ENCODE data around the gene TLCD4.

The TLCD4 gene

GRCh38 chr1:95126846-95127245 is 9.7 kb downstream of the TLCD4 start:
- POLR2A ChIA-PET = no interaction called here
- no peak for DNase-seq (ENCODE audit: extremely low spot score)
- TF ChIP-seq ZNF384 (IDR thresholded peaks at IDR 0.05) (no peak), ELF4 (IDR thresholded peaks at IDR 0.05) (no peak), SUZ12 (IDR thresholded peaks at IDR 0.05) (no peak), TARDBP (IDR thresholded peaks at IDR 0.05) (no peak)
- CTCF ChIA-PET = interaction anchor here (0.9 kb wide), 1 partner anchor 10 kb away, joined by 3 read pairs; the partner anchor contains the start of gene TLCD4

DNA sequence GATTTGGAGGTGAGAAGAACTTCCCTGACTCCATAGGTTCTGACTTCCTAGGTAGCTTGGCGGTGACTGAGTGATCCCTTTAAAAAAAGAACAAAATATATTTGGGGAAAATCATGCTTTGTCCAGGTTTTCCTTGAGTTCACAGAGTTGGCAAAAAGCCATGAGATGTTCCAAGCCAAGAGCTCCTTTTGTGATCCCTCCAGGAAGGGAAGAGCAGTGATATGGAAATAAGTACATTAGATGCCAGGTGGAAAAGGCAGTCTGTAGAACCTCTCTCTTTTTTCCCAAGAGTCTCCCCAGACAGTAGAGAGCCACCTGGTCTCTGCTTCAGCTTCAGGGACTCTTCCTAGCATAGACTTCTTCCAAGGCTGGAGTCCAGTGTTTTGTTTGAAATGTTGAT is 10.2 kb downstream of the TLCD4 start:
- POLR2A ChIA-PET = no interaction called here
- CTCF ChIA-PET = interaction anchor here (0.9 kb wide), 1 partner anchor 10 kb away, joined by 3 read pairs; the partner anchor contains the start of gene TLCD4

GRCh38 chr1:95132762-95133161 is 15.6 kb downstream of the TLCD4 start:
- POLR2A ChIA-PET = no interaction called here
- no peak for DNase-seq (ENCODE audit: extremely low spot score)
- TF ChIP-seq LEF1 (IDR thresholded peaks at IDR 0.05; ENCODE audit: borderline replicate concordance) = no peak
- CTCF ChIA-PET = no interaction called here

More for the DNA sequence above, 10.2 kb downstream of the TLCD4 start:
- DNase-seq (ENCODE audit: extremely low spot score) = no peak
- TF ChIP-seq PKNOX1 (IDR thresholded peaks at IDR 0.05) = no peak
- TF ChIP-seq SUZ12 (IDR thresholded peaks at IDR 0.05) = no peak
- TF ChIP-seq L3MBTL2 (conservative IDR thresholded peaks at IDR 0.05) = no peak
- TF ChIP-seq ARNT (IDR thresholded peaks at IDR 0.05) = no peak
- TF ChIP-seq BHLHE40 (IDR thresholded peaks at IDR 0.05; ENCODE audit: borderline replicate concordance) = no peak
- TF ChIP-seq FOXA1 (IDR thresholded peaks at IDR 0.05) = no peak
- no peak for TF ChIP-seq FOXK2 (IDR thresholded peaks at IDR 0.05)
- TF ChIP-seq SP1 (IDR thresholded peaks at IDR 0.05) = no peak
- no peak for TF ChIP-seq CTBP1 (IDR thresholded peaks at IDR 0.05; ENCODE audit: borderline replicate concordance)
- TF ChIP-seq ELF4 (IDR thresholded peaks at IDR 0.05) = no peak
- TF ChIP-seq FOXM1 (IDR thresholded peaks at IDR 0.05; ENCODE audit: borderline replicate concordance) = no peak
- no peak for TF ChIP-seq HDGF (IDR thresholded peaks at IDR 0.05; ENCODE audit: borderline replicate concordance)
- TF ChIP-seq TARDBP (IDR thresholded peaks at IDR 0.05) = no peak
- no peak for TF ChIP-seq LEF1 (IDR thresholded peaks at IDR 0.05; ENCODE audit: borderline replicate concordance)
- no peak for TF ChIP-seq ZNF384 (IDR thresholded peaks at IDR 0.05)
- TF ChIP-seq NFRKB (IDR thresholded peaks at IDR 0.05) = no peak

DNA sequence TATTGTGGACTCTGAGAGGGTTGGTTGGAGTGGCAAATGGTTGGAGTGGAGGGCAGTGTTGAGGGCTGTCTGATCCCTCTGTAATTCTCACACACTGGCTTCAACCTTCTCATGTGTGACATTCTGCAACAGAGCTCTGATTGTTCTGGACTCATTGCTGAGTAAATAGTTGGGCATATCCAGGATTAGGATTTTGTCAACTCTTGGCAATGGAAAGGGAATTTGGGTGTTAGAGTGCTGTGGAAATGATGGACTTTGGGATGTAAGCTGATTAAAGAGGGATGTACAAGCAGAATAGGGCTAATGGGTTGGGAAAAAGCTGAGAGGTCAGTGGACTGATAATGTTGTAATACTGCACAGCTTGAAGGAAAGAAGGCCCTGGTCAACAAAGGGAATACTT is 16.5 kb downstream of the TLCD4 start:
- no peak for DNase-seq (ENCODE audit: extremely low spot score)
- POLR2A ChIA-PET = interaction anchor here (1.0 kb wide), 1 partner anchor 16 kb away, joined by 3 read pairs; the partner anchor contains the start of gene TLCD4
- CTCF ChIA-PET = no interaction called here
- no peak for TF ChIP-seq ARNT (IDR thresholded peaks at IDR 0.05)
- TF ChIP-seq LEF1 (IDR thresholded peaks at IDR 0.05; ENCODE audit: borderline replicate concordance) = no peak
- TF ChIP-seq FOXM1 (IDR thresholded peaks at IDR 0.05; ENCODE audit: borderline replicate concordance) = no peak
- TF ChIP-seq HDGF (IDR thresholded peaks at IDR 0.05; ENCODE audit: borderline replicate concordance) = no peak
- no peak for TF ChIP-seq SP1 (IDR thresholded peaks at IDR 0.05)
- TF ChIP-seq CTBP1 (IDR thresholded peaks at IDR 0.05; ENCODE audit: borderline replicate concordance) = no peak
- TF ChIP-seq FOXK2 (IDR thresholded peaks at IDR 0.05) = no peak

GRCh38 chr1:95138223-95138622 is 21.1 kb downstream of the TLCD4 start:
- TF ChIP-seq L3MBTL2 (conservative IDR thresholded peaks at IDR 0.05) = no peak
- no peak for TF ChIP-seq ARNT (IDR thresholded peaks at IDR 0.05)
- TF ChIP-seq PKNOX1 (IDR thresholded peaks at IDR 0.05) = no peak
- TF ChIP-seq ELF4 (IDR thresholded peaks at IDR 0.05) = no peak
- TF ChIP-seq SUZ12 (IDR thresholded peaks at IDR 0.05) = no peak
- DNase-seq (ENCODE audit: extremely low spot score) = no peak
- POLR2A ChIA-PET = no interaction called here
- CTCF ChIA-PET = no interaction called here

DNA sequence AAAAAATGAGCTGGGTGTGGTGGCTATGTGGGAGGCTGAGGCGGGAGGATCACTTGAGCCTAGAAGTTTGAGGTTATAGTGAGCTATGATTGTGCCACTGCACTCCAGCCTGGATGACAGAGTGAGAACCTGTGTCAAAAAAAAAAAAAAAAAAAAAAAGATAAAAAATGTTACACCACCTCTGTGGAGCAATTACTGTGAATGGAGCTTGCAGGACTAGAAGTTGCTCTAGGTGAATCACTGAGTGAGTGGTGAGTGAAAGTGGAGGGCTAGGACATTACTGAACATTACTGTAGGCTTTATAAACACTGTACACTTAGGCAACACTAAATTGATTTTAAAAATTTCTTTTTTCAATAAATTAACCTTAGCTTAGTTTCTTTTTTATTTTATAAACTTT is 21.9 kb downstream of the TLCD4 start:
- ChIA-PET CTCF (interaction anchor here (0.7 kb wide), 1 partner anchor 595 kb away, joined by 8 read pairs; no protein-coding TSS in a partner anchor), POLR2A (no interaction called here)
- no peak for DNase-seq (ENCODE audit: extremely low spot score)
- TF ChIP-seq FOXK2 (IDR thresholded peaks at IDR 0.05) (no peak), FOXA1 (IDR thresholded peaks at IDR 0.05) (no peak), CTBP1 (IDR thresholded peaks at IDR 0.05; ENCODE audit: borderline replicate concordance) (no peak), BHLHE40 (IDR thresholded peaks at IDR 0.05; ENCODE audit: borderline replicate concordance) (no peak), ELF4 (IDR thresholded peaks at IDR 0.05) (no peak), L3MBTL2 (conservative IDR thresholded peaks at IDR 0.05) (no peak), HDGF (IDR thresholded peaks at IDR 0.05; ENCODE audit: borderline replicate concordance) (no peak), SUZ12 (IDR thresholded peaks at IDR 0.05) (no peak), FOXM1 (IDR thresholded peaks at IDR 0.05; ENCODE audit: borderline replicate concordance) (no peak), SP1 (IDR thresholded peaks at IDR 0.05) (no peak), PKNOX1 (IDR thresholded peaks at IDR 0.05) (no peak), TARDBP (IDR thresholded peaks at IDR 0.05) (no peak), ZNF384 (IDR thresholded peaks at IDR 0.05) (no peak), NFRKB (IDR thresholded peaks at IDR 0.05) (no peak), ARNT (IDR thresholded peaks at IDR 0.05) (no peak), LEF1 (IDR thresholded peaks at IDR 0.05; ENCODE audit: borderline replicate concordance) (no peak)

DNA sequence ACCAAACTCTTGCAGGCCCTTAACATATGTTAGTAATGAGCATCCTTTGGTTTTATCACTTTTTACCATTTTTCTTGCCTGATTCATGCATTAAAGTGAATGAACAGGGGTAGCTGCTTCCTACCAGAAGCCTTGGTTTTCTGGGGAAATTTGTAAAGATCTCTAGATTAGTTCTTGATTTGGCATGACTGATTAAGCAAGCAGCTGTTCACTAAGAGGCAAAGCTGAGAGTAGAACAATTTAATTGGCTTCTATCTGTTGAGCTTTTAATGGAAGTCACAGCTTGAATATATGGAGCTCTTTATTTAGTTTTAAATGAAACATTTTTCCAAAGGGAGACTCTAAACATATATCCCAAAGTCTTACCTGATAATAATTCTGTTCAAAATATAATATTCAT is 23.6 kb downstream of the TLCD4 start:
- ChIA-PET CTCF (no interaction called here), POLR2A (no interaction called here)
- TF ChIP-seq TARDBP (IDR thresholded peaks at IDR 0.05) = no peak
- no peak for TF ChIP-seq ZNF384 (IDR thresholded peaks at IDR 0.05)
- no peak for TF ChIP-seq L3MBTL2 (conservative IDR thresholded peaks at IDR 0.05)
- TF ChIP-seq SUZ12 (IDR thresholded peaks at IDR 0.05) = no peak
- no peak for TF ChIP-seq NFRKB (IDR thresholded peaks at IDR 0.05)
- no peak for TF ChIP-seq CTBP1 (IDR thresholded peaks at IDR 0.05; ENCODE audit: borderline replicate concordance)
- no peak for TF ChIP-seq BHLHE40 (IDR thresholded peaks at IDR 0.05; ENCODE audit: borderline replicate concordance)
- no peak for TF ChIP-seq FOXA1 (IDR thresholded peaks at IDR 0.05)
- no peak for TF ChIP-seq ARNT (IDR thresholded peaks at IDR 0.05)
- DNase-seq (ENCODE audit: extremely low spot score) = no peak

Data from HEK293T (cell line).